WERI-Rb-1 (cell line): ENCODE measurements around the gene GPR158.
"Not testable (repeated sequence)": the region's sequence is repeated elsewhere in the genome, so short reads cannot be mapped to it uniquely, and the experiment has no call there.

Experiments used
- DNase-seq: peaks from one replicate; pipeline ENCODE4 v3.0.0-alpha.2; 2020
- H3K27ac ChIP-seq: fragments of 250-450 bp; sonication (Bioruptor Pico); 2 replicates; pipeline ENCODE4 v1.5.1; 2020; ENCODE audit warnings: mild to moderate bottlenecking, moderate library complexity
- H3K27me3 ChIP-seq: fragments of 250-450 bp; sonication (Bioruptor Pico); 2 replicates; pipeline ENCODE4 v1.5.1; 2021; ENCODE audit warnings: mild to moderate bottlenecking, low read depth, moderate library complexity; ENCODE audit not compliant: insufficient read depth, severe bottlenecking
- H3K36me3 ChIP-seq: fragments of 250-450 bp; sonication (Bioruptor Pico); 2 replicates; pipeline ENCODE4 v1.5.1; 2020; ENCODE audit warnings: mild to moderate bottlenecking, moderate library complexity
- H3K4me3 ChIP-seq: 2 replicates; pipeline ENCODE4 v1.5.1; 2011; ENCODE audit warnings: low read depth, mild to moderate bottlenecking, control low read depth, low read length
- H3K9me3 ChIP-seq: fragments of 250-450 bp; sonication (Bioruptor Pico); 2 replicates; pipeline ENCODE4 v1.5.1; 2021; ENCODE audit warnings: mild to moderate bottlenecking, moderate library complexity; ENCODE audit not compliant: severe bottlenecking
- TF ChIP-seq, protein P1 (sequence below): IDR thresholded peaks from 2 replicates; pipeline ENCODE4 v1.5.1; 2011; ENCODE audit warnings: low read depth, mild to moderate bottlenecking, control low read depth, inconsistent platforms, low read length

The GPR158 gene

GRCh38 chr10:25142116-25142864 is 32.5 kb upstream of the GPR158 start:
- no peak for DNase-seq
- Histone ChIP-seq H3K27ac (no peak overlapping the region), H3K9me3 (no peaks in the 10 kb centered on the region), H3K27me3 (no peaks in the 10 kb centered on the region), H3K36me3 (no peaks in the 10 kb centered on the region), H3K4me3 (no peak overlapping the region)
- TF ChIP-seq, protein P1, sequence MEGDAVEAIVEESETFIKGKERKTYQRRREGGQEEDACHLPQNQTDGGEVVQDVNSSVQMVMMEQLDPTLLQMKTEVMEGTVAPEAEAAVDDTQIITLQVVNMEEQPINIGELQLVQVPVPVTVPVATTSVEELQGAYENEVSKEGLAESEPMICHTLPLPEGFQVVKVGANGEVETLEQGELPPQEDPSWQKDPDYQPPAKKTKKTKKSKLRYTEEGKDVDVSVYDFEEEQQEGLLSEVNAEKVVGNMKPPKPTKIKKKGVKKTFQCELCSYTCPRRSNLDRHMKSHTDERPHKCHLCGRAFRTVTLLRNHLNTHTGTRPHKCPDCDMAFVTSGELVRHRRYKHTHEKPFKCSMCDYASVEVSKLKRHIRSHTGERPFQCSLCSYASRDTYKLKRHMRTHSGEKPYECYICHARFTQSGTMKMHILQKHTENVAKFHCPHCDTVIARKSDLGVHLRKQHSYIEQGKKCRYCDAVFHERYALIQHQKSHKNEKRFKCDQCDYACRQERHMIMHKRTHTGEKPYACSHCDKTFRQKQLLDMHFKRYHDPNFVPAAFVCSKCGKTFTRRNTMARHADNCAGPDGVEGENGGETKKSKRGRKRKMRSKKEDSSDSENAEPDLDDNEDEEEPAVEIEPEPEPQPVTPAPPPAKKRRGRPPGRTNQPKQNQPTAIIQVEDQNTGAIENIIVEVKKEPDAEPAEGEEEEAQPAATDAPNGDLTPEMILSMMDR: no peak

DNA sequence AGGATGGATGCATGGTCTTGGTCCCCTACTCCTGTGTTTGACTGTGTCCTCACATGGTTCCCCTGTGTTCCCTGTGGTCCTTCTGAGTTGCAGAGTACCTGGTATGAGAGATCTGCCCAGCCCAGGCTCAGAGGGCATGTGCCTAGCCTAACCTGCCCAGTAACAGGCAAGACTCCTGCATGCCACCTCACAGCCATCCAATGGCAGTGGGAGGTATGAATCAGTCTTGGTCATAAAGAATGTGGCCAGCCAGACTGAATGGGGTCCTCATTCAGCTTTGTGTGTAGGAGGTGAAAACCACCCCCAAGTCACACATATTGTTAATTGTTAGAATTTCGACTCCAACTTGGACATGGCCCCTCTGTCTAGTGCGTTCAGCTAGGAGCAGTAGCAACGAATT is 17.2 kb upstream of the GPR158 start:
- H3K36me3 ChIP-seq: no peaks in the 10 kb centered on the region
- H3K27ac ChIP-seq: no peak overlapping the region
- no peaks in the 10 kb centered on the region for H3K9me3 ChIP-seq
- H3K27me3 ChIP-seq: no peaks in the 10 kb centered on the region
- H3K4me3 ChIP-seq: no peak overlapping the region
- DNase-seq: no peak
- TF ChIP-seq, protein P1: no peak

DNA sequence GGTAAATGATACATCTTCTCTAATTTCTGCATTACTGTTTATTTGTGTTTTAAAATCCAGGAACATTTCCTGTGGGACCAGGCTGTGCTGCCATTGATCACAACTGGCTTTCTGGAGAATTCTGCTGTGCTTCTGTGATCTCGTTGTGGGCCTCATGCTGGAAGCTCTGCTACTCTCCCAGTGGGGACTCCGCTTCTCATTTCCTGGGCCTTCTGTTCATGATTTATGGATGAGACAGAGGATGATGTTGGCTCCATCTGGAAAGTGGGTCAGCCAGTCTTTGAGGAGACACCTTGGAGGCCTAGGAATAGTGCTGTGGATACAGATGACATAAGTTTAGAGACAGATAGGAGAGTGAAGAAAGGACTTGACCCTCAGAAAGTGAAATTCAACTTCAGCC is 15.2 kb upstream of the GPR158 start:
- DNase-seq: no peak
- TF ChIP-seq, protein P1: no peak
- H3K27ac ChIP-seq: no peak overlapping the region
- H3K4me3 ChIP-seq: no peak overlapping the region
- H3K36me3 ChIP-seq: no peaks in the 10 kb centered on the region
- no peaks in the 10 kb centered on the region for H3K27me3 ChIP-seq
- no peaks in the 10 kb centered on the region for H3K9me3 ChIP-seq

DNA sequence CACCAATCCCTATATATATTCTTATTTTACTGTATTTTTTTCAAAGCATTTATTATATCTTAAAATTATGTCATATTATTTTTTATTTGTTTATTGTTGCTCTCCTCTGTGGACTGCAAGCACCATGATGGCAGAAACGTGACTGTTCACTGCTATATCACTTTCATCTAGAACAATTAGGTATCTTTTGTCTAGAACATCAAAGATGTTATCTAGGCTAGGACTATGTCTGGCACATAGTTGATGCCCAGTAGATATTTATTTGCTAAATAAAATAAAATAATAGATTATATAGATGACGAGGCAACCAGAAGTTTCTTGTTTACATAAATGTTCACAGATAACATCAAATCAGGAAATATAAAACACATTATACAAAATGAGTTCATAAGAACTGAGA is 12.4 kb upstream of the GPR158 start:
- H3K27ac ChIP-seq: no peak overlapping the region
- no peak for DNase-seq

DNA sequence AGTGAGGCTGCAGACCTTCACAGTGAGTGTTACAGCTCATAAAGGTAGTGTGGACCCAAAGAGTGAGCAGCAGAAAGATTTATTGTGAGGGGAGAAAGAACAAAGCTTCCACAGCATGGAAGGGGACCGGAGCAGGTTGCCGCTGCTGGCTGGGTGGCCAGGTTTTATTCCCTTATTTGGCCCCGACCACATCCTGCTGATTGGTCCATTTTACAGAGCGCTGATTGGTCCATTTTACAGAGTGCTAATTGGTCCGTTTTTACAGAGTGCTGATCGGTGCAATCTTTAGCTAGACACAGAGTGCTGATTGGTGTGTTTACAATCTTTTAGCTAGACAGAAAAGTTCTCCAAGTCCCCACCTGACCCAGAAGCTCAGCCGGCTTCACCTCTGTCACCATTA is 11.3 kb upstream of the GPR158 start:
- H3K27ac ChIP-seq, DNase-seq, H3K36me3 ChIP-seq, H3K27me3 ChIP-seq, H3K9me3 ChIP-seq, H3K4me3 ChIP-seq: not testable (repeated sequence)

More for the DNA sequence above, 12.4 kb upstream of the GPR158 start:
- H3K27me3 ChIP-seq: no peaks in the 10 kb centered on the region
- no peak overlapping the region for H3K4me3 ChIP-seq
- TF ChIP-seq, protein P1: no peak
- no peaks in the 10 kb centered on the region for H3K9me3 ChIP-seq
- H3K36me3 ChIP-seq: no peaks in the 10 kb centered on the region

DNA sequence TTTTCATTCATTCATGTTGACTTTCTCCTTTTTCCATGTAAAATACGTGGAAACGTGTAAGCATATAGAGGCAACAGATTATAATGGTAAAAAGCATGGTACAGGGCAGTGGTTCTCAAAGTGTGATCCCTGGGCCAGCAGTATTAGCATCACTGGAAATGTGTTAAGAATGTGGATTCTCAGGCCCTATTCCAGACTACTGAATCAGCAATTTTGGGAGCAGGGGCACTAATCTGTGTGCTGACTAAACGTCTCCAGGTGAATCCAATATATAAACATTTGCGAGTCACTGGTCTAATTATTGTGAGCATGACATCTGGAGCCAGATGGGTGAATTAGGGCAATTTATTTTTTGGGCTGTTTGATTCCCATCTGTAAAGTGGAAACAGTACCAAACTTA is 5.1 kb upstream of the GPR158 start:
- H3K27me3 ChIP-seq: no peaks in the 10 kb centered on the region
- no peak for DNase-seq
- H3K36me3 ChIP-seq: no peaks in the 10 kb centered on the region
- H3K9me3 ChIP-seq: no peaks in the 10 kb centered on the region
- H3K27ac ChIP-seq: no peak overlapping the region
- no peak overlapping the region for H3K4me3 ChIP-seq
- TF ChIP-seq, protein P1: no peak
